ENCODE measurements around the gene LYPLA2.

GRCh38 chr1:23759277-23759676 is 31.7 kb upstream of the LYPLA2 start:
- TF ChIP-seq, protein P1, sequence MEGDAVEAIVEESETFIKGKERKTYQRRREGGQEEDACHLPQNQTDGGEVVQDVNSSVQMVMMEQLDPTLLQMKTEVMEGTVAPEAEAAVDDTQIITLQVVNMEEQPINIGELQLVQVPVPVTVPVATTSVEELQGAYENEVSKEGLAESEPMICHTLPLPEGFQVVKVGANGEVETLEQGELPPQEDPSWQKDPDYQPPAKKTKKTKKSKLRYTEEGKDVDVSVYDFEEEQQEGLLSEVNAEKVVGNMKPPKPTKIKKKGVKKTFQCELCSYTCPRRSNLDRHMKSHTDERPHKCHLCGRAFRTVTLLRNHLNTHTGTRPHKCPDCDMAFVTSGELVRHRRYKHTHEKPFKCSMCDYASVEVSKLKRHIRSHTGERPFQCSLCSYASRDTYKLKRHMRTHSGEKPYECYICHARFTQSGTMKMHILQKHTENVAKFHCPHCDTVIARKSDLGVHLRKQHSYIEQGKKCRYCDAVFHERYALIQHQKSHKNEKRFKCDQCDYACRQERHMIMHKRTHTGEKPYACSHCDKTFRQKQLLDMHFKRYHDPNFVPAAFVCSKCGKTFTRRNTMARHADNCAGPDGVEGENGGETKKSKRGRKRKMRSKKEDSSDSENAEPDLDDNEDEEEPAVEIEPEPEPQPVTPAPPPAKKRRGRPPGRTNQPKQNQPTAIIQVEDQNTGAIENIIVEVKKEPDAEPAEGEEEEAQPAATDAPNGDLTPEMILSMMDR (IDR thresholded peaks at IDR 0.05): no peak
- no peak for TF ChIP-seq POLR2A (IDR thresholded peaks at IDR 0.05)
